OCI-M2 (cell line): ENCODE measurements around the gene FMO3.

Experiments used
- DNase-seq: peaks from one replicate; lab custom pipeline; 2025; ENCODE audit not compliant: unreplicated experiment; lab: John Stamatoyannopoulos, UW

The FMO3 gene

GRCh38 chr1:171115280-171115897 is 24.7 kb downstream of the FMO3 start:
- no peak for DNase-seq

DNA sequence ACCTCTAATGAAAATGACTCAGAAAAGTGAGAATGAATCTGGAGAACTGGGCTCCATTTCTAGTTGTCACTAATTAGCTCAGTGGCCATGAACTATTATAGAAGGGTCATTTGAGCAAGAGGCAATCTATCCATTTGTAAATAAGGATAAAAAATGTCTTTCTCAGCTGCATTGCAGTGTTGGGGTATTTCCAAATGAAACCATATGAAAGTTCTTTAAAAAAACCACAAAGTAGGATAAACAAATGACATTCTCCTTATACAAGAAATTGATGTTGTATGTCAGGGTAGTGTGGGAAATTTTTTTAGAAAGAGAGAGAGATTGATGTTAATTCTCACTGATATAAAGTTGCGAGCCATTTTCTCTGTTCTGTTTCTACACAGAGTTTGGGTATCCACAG is 26.0 kb downstream of the FMO3 start:
- DNase-seq: no peak

- DNase-seq: no peak
These were observed 26.4 kb downstream of the FMO3 start for GRCh38 chr1:171117085-171117484.

- DNase-seq: no peak
These were observed 28.9 kb downstream of the FMO3 start for GRCh38 chr1:171119648-171120047.

DNA sequence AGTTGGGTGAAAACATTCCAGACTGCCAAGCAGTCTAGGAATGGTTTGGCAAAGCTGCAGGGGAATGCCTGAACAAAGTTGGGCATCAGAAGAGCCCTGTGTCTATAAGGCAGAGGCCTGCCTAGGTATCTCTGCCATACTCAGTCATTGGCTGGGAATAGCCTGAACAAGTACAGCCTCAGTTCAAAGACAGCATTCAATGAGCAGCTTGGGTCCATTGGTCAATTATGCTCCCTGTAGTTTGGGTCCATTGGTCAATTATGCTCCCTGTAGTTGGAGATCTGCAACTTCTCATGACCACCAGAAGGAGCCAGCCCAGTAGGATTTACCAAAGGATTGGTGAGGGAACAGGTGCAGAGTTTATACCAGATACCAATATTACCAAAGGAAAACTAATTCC is 31.6 kb downstream of the FMO3 start:
- no peak for DNase-seq

- no peak for DNase-seq
These were observed 32.2 kb downstream of the FMO3 start for GRCh38 chr1:171122893-171123292.

- DNase-seq: no peak
These were observed 35.8 kb downstream of the FMO3 start for GRCh38 chr1:171126504-171126903.

GRCh38 chr1:171127099-171127498 is 36.4 kb downstream of the FMO3 start:
- no peak for DNase-seq

DNA sequence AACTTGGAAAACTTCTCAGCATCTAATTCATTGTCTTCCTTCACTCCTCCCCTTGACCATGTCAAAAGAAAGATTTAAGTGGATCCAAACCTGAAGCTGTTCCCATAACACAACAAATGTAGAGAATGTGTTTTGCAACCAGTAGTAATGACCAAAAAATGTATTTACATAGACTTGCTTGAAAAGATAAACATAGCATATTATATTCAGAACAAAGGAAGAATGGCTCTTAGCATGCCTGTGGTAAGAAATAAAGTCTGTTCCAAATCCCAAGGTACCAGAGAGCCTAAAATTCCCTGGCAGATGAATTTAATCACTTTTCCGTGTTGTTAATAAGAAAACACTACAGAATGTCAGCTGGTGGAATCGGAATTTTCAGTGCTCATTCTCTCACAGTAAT is 36.8 kb downstream of the FMO3 start:
- no peak for DNase-seq

GRCh38 chr1:171128463-171128862 is 37.8 kb downstream of the FMO3 start:
- DNase-seq: no peak

DNA sequence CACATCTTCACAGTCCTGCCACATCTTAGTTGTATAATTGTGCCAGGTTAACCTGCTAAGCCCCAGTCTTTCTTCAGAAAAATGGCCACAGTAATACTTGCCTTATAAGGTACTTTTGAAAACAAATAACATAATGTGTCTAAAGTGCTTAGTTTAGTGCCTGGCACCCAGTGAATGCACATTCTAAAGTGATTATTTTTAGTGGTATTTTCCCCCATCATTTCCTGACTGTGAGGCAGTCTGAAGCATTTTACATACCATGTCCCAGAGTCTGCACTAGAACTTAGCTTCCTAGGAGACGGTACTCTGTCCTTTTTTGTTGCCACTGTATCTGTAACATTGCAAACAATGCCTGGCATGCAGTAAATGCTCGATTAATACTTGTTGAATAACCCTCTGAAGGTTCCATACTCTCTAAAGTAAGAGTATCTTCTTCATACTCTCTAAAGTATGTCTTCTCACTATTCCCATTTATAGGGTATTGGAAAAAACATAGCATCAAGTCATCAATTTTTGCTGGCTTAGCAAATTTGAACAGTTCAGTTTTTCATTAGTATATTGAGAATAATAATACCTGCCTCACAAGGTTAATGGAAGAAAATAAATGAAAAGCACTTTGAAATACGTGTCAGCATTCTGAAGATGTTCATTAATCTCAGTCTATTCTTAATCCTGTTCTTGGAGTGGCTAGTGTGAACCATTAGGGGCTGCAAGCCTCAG is 43.7 kb downstream of the FMO3 start:
- DNase-seq: no peak

- DNase-seq: no peak
These were observed 46.9 kb downstream of the FMO3 start for GRCh38 chr1:171137580-171137979.

GRCh38 chr1:171138980-171139379 is 48.3 kb downstream of the FMO3 start:
- no peak for DNase-seq

- no peak for DNase-seq
These were observed 49.2 kb downstream of the FMO3 start for GRCh38 chr1:171139890-171140289.

DNA sequence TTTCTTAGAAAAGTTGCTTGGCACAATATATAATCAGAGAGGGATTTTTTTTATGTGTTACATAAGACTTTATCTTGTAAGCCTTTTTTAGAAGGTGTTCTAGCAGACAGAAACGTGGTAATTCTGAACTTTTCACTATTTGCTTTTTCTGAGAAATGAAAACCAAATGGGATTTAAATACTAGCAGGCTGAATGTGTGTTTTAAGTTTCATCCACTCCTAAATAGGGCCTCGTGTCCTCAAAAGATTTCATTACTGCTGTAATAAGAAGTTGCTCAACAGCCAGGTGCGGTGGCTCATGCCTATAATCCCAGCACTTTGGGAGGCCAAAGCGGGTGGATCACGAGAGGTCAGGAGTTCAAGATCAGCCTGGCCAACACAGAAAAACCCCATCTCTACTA is 49.7 kb downstream of the FMO3 start:
- no peak for DNase-seq

- DNase-seq: no peak
These were observed 50.4 kb downstream of the FMO3 start for GRCh38 chr1:171140956-171141687.

DNA sequence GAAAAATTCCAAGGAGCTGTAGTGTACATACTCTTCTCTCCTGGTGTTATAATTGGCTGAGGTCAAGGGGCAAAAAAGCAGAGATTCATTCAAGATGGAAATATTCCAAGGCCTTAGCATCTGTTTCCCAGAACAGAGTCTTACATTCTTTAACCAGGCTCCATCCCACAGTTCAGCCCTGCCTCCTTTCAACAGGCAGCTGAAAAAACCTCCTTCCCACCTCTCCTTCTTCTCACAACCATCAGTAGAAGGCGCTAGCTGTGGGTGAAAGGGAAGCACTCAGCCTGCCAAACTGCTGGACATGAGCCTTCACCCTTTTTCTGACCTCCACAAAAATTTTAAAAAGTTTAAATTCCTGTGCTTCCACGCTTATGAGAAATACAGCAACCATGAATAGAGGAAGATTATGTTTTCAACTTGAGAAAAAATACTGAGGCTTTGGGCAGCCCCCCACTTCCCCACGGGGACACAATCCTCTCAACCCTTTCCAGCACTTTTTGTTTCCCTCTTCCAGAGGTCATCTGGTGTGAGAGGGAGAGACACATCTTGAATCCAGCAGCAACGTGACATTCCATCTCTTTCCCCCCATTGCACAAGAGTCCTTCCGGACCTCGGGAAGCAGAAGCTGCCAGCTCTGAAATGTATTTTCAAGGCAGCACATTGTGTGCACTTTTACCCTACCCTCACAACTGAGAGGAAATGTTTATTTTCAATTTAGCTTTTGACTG is 51.1 kb downstream of the FMO3 start:
- DNase-seq: no peak

DNA sequence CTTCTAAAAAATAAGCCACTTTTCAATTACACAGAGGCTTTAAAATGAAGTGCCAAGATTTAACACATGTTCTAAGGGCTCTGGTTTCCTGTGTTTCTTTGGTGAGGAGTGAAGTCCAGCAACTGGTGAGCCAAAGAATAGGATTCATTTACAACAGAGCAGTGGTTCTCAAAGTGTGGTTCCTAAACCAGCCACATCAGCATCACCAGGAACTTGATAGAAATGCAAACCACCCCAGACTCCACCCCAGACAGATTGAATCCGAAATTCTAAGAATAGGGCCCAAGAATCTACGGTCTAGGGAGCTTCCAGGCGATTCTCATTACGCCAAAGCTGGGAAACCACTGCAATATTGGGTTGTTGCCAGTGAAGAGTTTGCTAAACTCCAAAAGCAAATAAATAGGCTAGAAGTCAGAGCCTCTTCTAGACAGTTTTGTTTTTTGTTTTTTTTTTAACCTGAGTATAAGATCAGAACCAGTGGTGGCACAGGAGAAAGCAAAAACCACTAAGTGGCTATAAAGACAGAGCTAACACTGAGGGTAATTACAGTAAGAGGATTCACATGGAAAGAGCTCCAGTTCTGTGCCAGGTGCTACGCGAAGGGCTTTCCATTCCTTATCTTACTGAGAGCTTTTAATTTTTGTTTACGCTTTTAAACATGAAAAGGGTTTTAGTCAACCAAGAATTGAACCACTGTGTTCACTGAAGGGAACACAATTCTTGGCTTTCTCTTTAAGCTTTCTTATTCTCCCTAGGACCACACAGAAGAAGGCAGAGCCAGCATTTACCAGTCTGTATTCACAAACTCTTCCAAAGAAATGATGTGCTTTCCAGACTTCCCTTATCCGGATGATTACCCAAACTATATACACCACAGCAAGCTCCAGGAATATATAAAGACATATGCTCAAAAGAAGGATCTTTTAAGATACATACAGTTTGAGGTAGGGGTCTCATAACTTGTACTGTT is 52.0 kb downstream of the FMO3 start:
- no peak for DNase-seq

DNA sequence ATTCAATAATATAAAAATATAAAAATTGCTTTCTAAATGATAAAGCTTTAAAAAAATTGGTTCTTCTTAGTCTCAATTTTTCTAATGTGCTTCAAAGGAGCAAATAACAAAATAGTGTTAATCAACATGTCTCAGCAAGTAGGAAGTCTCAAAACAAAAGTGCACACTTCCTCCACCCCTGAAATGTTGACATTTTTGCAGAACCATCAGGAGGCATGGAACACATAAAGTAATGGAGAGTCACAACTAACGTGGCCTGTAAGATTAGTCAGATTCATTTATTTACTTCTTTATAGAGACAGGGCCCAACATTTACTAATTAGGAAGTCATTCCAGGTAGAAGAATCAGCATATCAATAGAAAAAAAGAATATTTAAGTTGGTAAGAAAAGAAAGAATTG is 59.5 kb downstream of the FMO3 start:
- no peak for DNase-seq

DNA sequence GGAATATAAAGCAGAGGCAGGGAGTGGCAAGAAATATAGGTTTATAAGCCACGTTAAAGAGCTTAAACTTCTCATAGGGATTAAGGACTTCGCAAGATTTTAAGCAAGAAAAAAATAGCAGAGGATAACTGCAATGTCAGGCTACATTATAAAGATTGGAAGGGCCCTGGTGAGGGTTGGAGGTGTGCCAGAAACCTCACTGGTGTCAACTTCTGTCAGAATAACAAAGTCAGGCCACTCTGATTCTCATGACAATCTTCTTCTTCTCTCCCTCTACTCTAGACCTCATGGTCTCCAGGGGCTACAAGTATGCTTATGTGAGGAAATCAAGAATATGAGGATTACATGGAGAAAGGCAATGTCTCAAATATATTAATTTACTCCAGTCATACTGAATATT is 61.8 kb downstream of the FMO3 start:
- DNase-seq: no peak
